K562 (cell line): ENCODE data around the gene GNG7. TPM values are rescaled to one million over a fixed set of nuclear protein-coding genes. Genes with fewer than 3 reads are reported as not detected.

Experiments
- AFF4 ChIP-seq: sonication (generic); formaldehyde crosslinking; IDR thresholded peaks from 2 replicates; pipeline ENCODE4 v1.8.0; 2023; ENCODE audit warnings: mild to moderate bottlenecking, missing genetic modification reagents
- BRF1 ChIP-seq: IDR thresholded peaks from 3 replicates; pipeline ENCODE4 v1.6.1; 2011; ENCODE audit warnings: borderline replicate concordance, mild to moderate bottlenecking; ENCODE audit not compliant: insufficient read length; ENCODE audit errors: extremely low read depth
- ETS2 ChIP-seq: IDR thresholded peaks from 2 replicates; pipeline ENCODE4 v1.6.1; 2016; ENCODE audit warnings: borderline replicate concordance, missing genetic modification characterization, mild to moderate bottlenecking, moderate library complexity, missing compliant biosample characterization; ENCODE audit not compliant: poor library complexity, severe bottlenecking
- JUND ChIP-seq, 2 experiments: IDR thresholded peaks; 2 replicates in 1 of 2; 3 replicates in 1 of 2; pipeline ENCODE4 v1.6.1; 2011; ENCODE audit warnings: borderline replicate concordance in 2 of 2, low read depth in 2 of 2, low read length in 2 of 2, improper control_type of control experiment in 1 of 2, missing biosample characterization in 1 of 2, missing genetic modification characterization in 1 of 2, missing genetic modification reagents in 1 of 2
- KLF10 ChIP-seq: fragments of 250-450 bp; sonication (Bioruptor Pico); IDR thresholded peaks from 2 replicates; pipeline ENCODE4 v1.6.1; 2021; ENCODE audit warnings: matching md5 sums
- MAFK ChIP-seq: IDR thresholded peaks from 2 replicates; pipeline ENCODE4 v1.6.1; 2011; ENCODE audit warnings: low read length, improper control_type of control experiment
- MCM3 ChIP-seq: fragments of 450-650 bp; IDR thresholded peaks from 2 replicates; pipeline ENCODE4 v1.6.1; 2016
- NCOA4 ChIP-seq: fragments of 450-650 bp; IDR thresholded peaks from 2 replicates; pipeline ENCODE4 v1.6.1; 2018; ENCODE audit warnings: mild to moderate bottlenecking; ENCODE audit not compliant: partially characterized antibody
- NR2C1 ChIP-seq, 2 experiments: fragments of 450-650 bp; IDR thresholded peaks; 2 replicates each; pipeline ENCODE4 v1.6.1; 2017; ENCODE audit warnings: mild to moderate bottlenecking in 2 of 2, antibody characterized with exemption in 1 of 2, inconsistent platforms in 1 of 2, missing compliant biosample characterization in 1 of 2, missing genetic modification characterization in 1 of 2
- POU5F1 ChIP-seq: fragments of 150-350 bp; IDR thresholded peaks from 2 replicates; pipeline ENCODE4 v1.6.1; 2014; ENCODE audit warnings: borderline replicate concordance, low read length, low read depth, mild to moderate bottlenecking; ENCODE audit not compliant: partially characterized antibody
- PYGO2 ChIP-seq: fragments of 450-650 bp; IDR thresholded peaks from 2 replicates; pipeline ENCODE4 v1.6.1; 2016; ENCODE audit warnings: mild to moderate bottlenecking, missing genetic modification characterization, moderate library complexity, missing compliant biosample characterization
- RREB1 ChIP-seq: fragments of 250-450 bp; sonication (Bioruptor Pico); IDR thresholded peaks from 2 replicates; pipeline ENCODE4 v1.4.0; 2020
- SRSF7 ChIP-seq: fragments of 200-400 bp; formaldehyde crosslinking; optimal IDR thresholded peaks from 2 replicates; pipeline ENCODE3; 2017; ENCODE audit warnings: mild to moderate bottlenecking, low read depth, low read length
- TARDBP ChIP-seq: fragments of 450-650 bp; IDR thresholded peaks from 2 replicates; pipeline ENCODE4 v1.6.1; 2016
- ZFP36 ChIP-seq: fragments of 150-350 bp; IDR thresholded peaks from 2 replicates; pipeline ENCODE4 v1.6.1; 2018; ENCODE audit warnings: low read length, low read depth; ENCODE audit not compliant: partially characterized antibody
- ZFPM2 ChIP-seq: fragments of 250-450 bp; sonication (Bioruptor Pico); IDR thresholded peaks from 2 replicates; pipeline ENCODE4 v1.5.1; 2022; ENCODE audit warnings: mild to moderate bottlenecking
- ZNF224 ChIP-seq: sonication (generic); formaldehyde crosslinking; IDR thresholded peaks from 2 replicates; pipeline ENCODE4 v1.8.0; 2022; ENCODE audit warnings: mild to moderate bottlenecking, missing genetic modification reagents
- ZNF586 ChIP-seq: fragments of 450-650 bp; formaldehyde crosslinking; conservative IDR thresholded peaks from 2 replicates; pipeline ENCODE4 v1.4.0; 2020; ENCODE audit warnings: mild to moderate bottlenecking, moderate library complexity
- polyA plus RNA-seq, 8 experiments: library from polyadenylated mRNA; depleted of rRNA in 4 of 8; stranded (reverse) in 5 of 8; unstranded in 3 of 8; fragments of >200 nt; fragmentation: Nextera tagmentation in 2 of 8; fragmentation: Illumina TruSeq in 1 of 8; extraction: Ambion mirVana in 2 of 8; extraction: Trizol in 1 of 8; gene quantifications; 2 replicates each; pipeline versions ENCODE4 v1.2.1 to v1.2.3, GENCODE V29; 2011 to 2014; ENCODE audit warnings: inconsistent platforms in 1 of 8, missing spikeins in 1 of 8
- total RNA-seq, 7 experiments: library from RNA; depleted of rRNA in 6 of 7; stranded (reverse); fragments of >200 nt in 6 of 7; fragmentation: Illumina TruSeq in 2 of 7; extraction: Trizol in 2 of 7; gene quantifications; 2 replicates each; pipeline versions ENCODE4 v1.2.1 to v1.2.3, GENCODE V29; 2011 to 2021; ENCODE audit warnings: low replicate concordance in 1 of 7

The GNG7 gene
- total and polyA plus RNA-seq, 9 of the 15 experiments (the other 6 are each of a cell fraction or from before 2014, with no cell fraction given), result 0.01 to 0.20 (median 0.06) TPM; not detected in 1

- TF ChIP-seq RREB1 (no peak), ETS2 (no peak), SRSF7 (no peak), KLF10 (CRISPR knock-in tag) (no peak), POU5F1 (no peak), BRF1 (no peak), ZNF586 (no peak), NR2C1 (IDR thresholded peaks at IDR 0.05) (no peak), NR2C1 (tag; IDR thresholded peaks at IDR 0.05) (no peak), MAFK (no peak), PYGO2 (tag) (no peak), MCM3 (no peak), AFF4 (CRISPR knock-in tag) (peak; percentile 86), TARDBP (no peak; the same call in 1 of the 2 replicates), ZFP36 (peak; percentile 98), NCOA4 (no peak), JUND (IDR thresholded peaks at IDR 0.05; ENCODE audit: borderline replicate concordance, low read depth, low read length) (peak; percentile 30; the same call in 1 of the 2 replicates), JUND (tag; IDR thresholded peaks at IDR 0.05; ENCODE audit: borderline replicate concordance, low read depth, low read length) (peak; percentile 44; the same call in 1 of the 3 replicates), ZNF224 (CRISPR knock-in tag) (no peak), ZFPM2 (CRISPR knock-in tag) (no peak)
These were observed 228.1 kb downstream of the GNG7 start (continued) for GRCh38 chr19:2474232-2475017.
